ENCODE measurements around the gene NOS3. TPM values are rescaled to one million over a fixed set of nuclear protein-coding genes. Genes with fewer than 3 reads are reported as not detected.

The NOS3 gene
- total RNA-seq, 1 experiment from 2014 or later: 0.30 TPM

GRCh38 chr7:150951521-150951920 is 39.3 kb upstream of the NOS3 start:
- H3K4me3 Mint-ChIP-seq (ENCODE audit: unreplicated experiment): no peak overlapping the region
- H3K4me1 Mint-ChIP-seq (ENCODE audit: insufficient read depth, unreplicated experiment): peaks cover 4% of the 10 kb centered on the region
- no peaks in the 10 kb centered on the region for H3K27me3 Mint-ChIP-seq (ENCODE audit: insufficient read depth, unreplicated experiment)
- ChIA-PET CTCF (interaction anchor here (3.5 kb wide), 1 partner anchor 11 kb away, joined by 18 read pairs; no protein-coding TSS in a partner anchor), POLR2A (interaction anchor here (0.7 kb wide), 1 partner anchor 23 kb away, joined by 3 read pairs; no protein-coding TSS in a partner anchor)
- BruUV-seq (replicated peaks): no TSS peak
- no peak overlapping the region for H3K27ac Mint-ChIP-seq (ENCODE audit: low read depth, unreplicated experiment)
- DNase-seq (ENCODE audit: unreplicated experiment): no peak
- no peaks in the 10 kb centered on the region for H3K36me3 Mint-ChIP-seq (ENCODE audit: insufficient read depth, unreplicated experiment)
- intact Hi-C loops (cut with micrococcal nuclease): no loop called here
- no peaks in the 10 kb centered on the region for H3K9me3 Mint-ChIP-seq (ENCODE audit: unreplicated experiment)
- no peak for TF ChIP-seq CTCF (IDR thresholded peaks at IDR 0.05; ENCODE audit: unreplicated experiment)

GRCh38 chr7:150952331-150953050 is 38.3 kb upstream of the NOS3 start:
- no peak for TF ChIP-seq CTCF (IDR thresholded peaks at IDR 0.05; ENCODE audit: unreplicated experiment)
- ChIA-PET CTCF (interaction anchor here (3.5 kb wide), 1 partner anchor 10 kb away, joined by 18 read pairs; no protein-coding TSS in a partner anchor), POLR2A (interaction anchor here (0.7 kb wide), 1 partner anchor 22 kb away, joined by 3 read pairs; no protein-coding TSS in a partner anchor)
- Mint-ChIP-seq H3K27ac (ENCODE audit: low read depth, unreplicated experiment) (no peak overlapping the region), H3K27me3 (ENCODE audit: insufficient read depth, unreplicated experiment) (no peaks in the 10 kb centered on the region), H3K4me3 (ENCODE audit: unreplicated experiment) (no peak overlapping the region), H3K4me1 (ENCODE audit: insufficient read depth, unreplicated experiment) (peaks cover 4% of the 10 kb centered on the region), H3K36me3 (ENCODE audit: insufficient read depth, unreplicated experiment) (no peaks in the 10 kb centered on the region), H3K9me3 (ENCODE audit: unreplicated experiment) (no peaks in the 10 kb centered on the region)
- no peak for DNase-seq (ENCODE audit: unreplicated experiment)
- intact Hi-C loops (cut with micrococcal nuclease): no loop called here
- no TSS peak for BruUV-seq (replicated peaks)

- no peak overlapping the region for H3K27ac Mint-ChIP-seq (ENCODE audit: low read depth, unreplicated experiment)
- H3K9me3 Mint-ChIP-seq (ENCODE audit: unreplicated experiment): no peaks in the 10 kb centered on the region
- no peaks in the 10 kb centered on the region for H3K27me3 Mint-ChIP-seq (ENCODE audit: insufficient read depth, unreplicated experiment)
- H3K4me1 Mint-ChIP-seq (ENCODE audit: insufficient read depth, unreplicated experiment): peaks cover 4% of the 10 kb centered on the region
- BruUV-seq (replicated peaks): no TSS peak
- TF ChIP-seq CTCF (IDR thresholded peaks at IDR 0.05; ENCODE audit: unreplicated experiment): no peak
- H3K36me3 Mint-ChIP-seq (ENCODE audit: insufficient read depth, unreplicated experiment): no peaks in the 10 kb centered on the region
- no peak for DNase-seq (ENCODE audit: unreplicated experiment)
- CTCF ChIA-PET: interaction anchor here (0.6 to 3.5 kb wide), 3 partner anchors 9 to 55 kb away, joined by 4 to 18 read pairs (median 5); no protein-coding TSS in a partner anchor
- intact Hi-C loops (cut with micrococcal nuclease): no loop called here
- POLR2A ChIA-PET: no interaction called here
- H3K4me3 Mint-ChIP-seq (ENCODE audit: unreplicated experiment): no peak overlapping the region
Observed at GRCh38 chr7:150953061-150953997, 37.5 kb upstream of the NOS3 start.

All from MCF 10A (cell line).